Gastrocnemius medialis (tissue), 4 donors: ENCODE measurements around the gene RNF167. TPM values are rescaled to one million over a fixed set of nuclear protein-coding genes. Genes with fewer than 3 reads are reported as not detected.

ENCODE experiments used
- ATAC-seq, 2 donors: fragments of 150-250 bp; one replicate each; pipeline ENCODE4 v1.9.1; 2016
- DNase-seq, 2 donors: peaks; one replicate each; pipeline ENCODE4 v3.0.0-alpha.2; 2019
- H3K27ac ChIP-seq, 4 donors: fragments of 200-600 bp; sonication (generic); 1 replicate in 1 of 4; 2 replicates in 3 of 4; pipeline ENCODE4 v1.5.1; 2016 to 2018; ENCODE audit warnings: mild to moderate bottlenecking in 2 of 4, moderate library complexity in 1 of 4
- H3K27me3 ChIP-seq, 3 donors: fragments of 200-600 bp; sonication (generic) in 2 of 3; 1 replicate in 1 of 3; 2 replicates in 2 of 3; pipeline versions ENCODE4 v1.5.1 to v1.6.0; 2016 to 2019; ENCODE audit warnings: mild to moderate bottlenecking in 1 of 3, moderate library complexity in 1 of 3
- H3K36me3 ChIP-seq, 2 donors: fragments of 200-600 bp; sonication (generic) in 1 of 2; one replicate each; pipeline ENCODE4 v1.5.1; 2017 to 2018
- H3K4me1 ChIP-seq, 2 donors: fragments of 200-600 bp; sonication (generic) in 1 of 2; one replicate each; pipeline ENCODE4 v1.5.1; 2016 to 2017; ENCODE audit warnings: mild to moderate bottlenecking in 2 of 2
- H3K4me3 ChIP-seq, 4 donors: fragments of 200-600 bp; sonication (generic) in 3 of 4; 1 replicate in 1 of 4; 2 replicates in 3 of 4; pipeline ENCODE4 v1.5.1; 2016 to 2019; ENCODE audit warnings: mild to moderate bottlenecking in 2 of 4
- H3K9me3 ChIP-seq, 3 donors: fragments of 200-600 bp; sonication (generic) in 2 of 3; 1 replicate in 1 of 3; 2 replicates in 2 of 3; pipeline ENCODE4 v1.5.1; 2016 to 2019
- POLR2A ChIP-seq, 2 donors: fragments of 450-650 bp; IDR thresholded peaks; one replicate each; pipeline ENCODE4 v1.6.1; 2017; ENCODE audit warnings: antibody characterized with exemption in 2 of 2, mild to moderate bottlenecking in 2 of 2, moderate library complexity in 2 of 2
- in situ Hi-C, 4 donors: fragments of 200-750 bp; cut with MboI; loops; one replicate each; pipeline versions ENCODE4 v1.15.0 to v1.8.0; 2017; ENCODE audit warnings: low sequenced_read_pairs in 4 of 4
- intact Hi-C: fragments of 100-400 bp; cut with DNase I; formaldehyde crosslinking; loops from one replicate; pipeline ENCODE4 v1.15.1; 2023; ENCODE audit warnings: low total_unique reads
- total RNA-seq, 4 donors: library from RNA; depleted of rRNA; stranded (reverse); fragments of >200 nt; gene quantifications; one replicate each; pipeline versions ENCODE4 v1.1.0 to v1.2.3, GENCODE V29; 2016
- TF ChIP-seq, protein P1 (sequence below), 5 experiments: fragments of 450-650 bp in 3 of 5; fragments of 200-600 bp in 2 of 5; sonication (generic) in 2 of 5; IDR thresholded peaks in 4 of 5; conservative IDR thresholded peaks in 1 of 5; 1 replicate in 4 of 5; 2 replicates in 1 of 5; pipeline ENCODE4 v1.5.1; 2016 to 2019; ENCODE audit warnings: antibody characterized with exemption in 5 of 5, mild to moderate bottlenecking in 3 of 5, moderate library complexity in 3 of 5

The RNF167 gene
- total RNA-seq, 4 donors from 2014 or later, result 51.2 to 99.5 (median 75.2) TPM

DNA sequence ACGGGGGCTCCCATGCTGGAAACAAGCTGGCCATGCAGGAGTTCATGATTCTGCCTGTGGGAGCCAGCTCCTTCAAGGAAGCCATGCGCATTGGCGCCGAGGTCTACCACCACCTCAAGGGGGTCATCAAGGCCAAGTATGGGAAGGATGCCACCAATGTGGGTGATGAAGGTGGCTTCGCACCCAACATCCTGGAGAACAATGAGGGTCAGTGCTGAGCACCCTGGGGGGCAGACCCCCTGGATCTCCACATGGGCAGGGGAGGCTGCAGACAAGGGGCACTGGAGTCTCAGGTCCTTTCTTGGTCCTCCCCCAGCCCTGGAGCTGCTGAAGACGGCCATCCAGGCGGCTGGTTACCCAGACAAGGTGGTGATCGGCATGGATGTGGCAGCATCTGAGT lies 15.0 kb downstream of the RNF167 start:
- TF ChIP-seq, protein P1, sequence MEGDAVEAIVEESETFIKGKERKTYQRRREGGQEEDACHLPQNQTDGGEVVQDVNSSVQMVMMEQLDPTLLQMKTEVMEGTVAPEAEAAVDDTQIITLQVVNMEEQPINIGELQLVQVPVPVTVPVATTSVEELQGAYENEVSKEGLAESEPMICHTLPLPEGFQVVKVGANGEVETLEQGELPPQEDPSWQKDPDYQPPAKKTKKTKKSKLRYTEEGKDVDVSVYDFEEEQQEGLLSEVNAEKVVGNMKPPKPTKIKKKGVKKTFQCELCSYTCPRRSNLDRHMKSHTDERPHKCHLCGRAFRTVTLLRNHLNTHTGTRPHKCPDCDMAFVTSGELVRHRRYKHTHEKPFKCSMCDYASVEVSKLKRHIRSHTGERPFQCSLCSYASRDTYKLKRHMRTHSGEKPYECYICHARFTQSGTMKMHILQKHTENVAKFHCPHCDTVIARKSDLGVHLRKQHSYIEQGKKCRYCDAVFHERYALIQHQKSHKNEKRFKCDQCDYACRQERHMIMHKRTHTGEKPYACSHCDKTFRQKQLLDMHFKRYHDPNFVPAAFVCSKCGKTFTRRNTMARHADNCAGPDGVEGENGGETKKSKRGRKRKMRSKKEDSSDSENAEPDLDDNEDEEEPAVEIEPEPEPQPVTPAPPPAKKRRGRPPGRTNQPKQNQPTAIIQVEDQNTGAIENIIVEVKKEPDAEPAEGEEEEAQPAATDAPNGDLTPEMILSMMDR (IDR thresholded peaks at IDR 0.05 in 4 of 5, conservative IDR thresholded peaks at IDR 0.05 in 1 of 5), result no peak
- no peak for TF ChIP-seq POLR2A (IDR thresholded peaks at IDR 0.05)
- H3K27ac ChIP-seq, result peak overlapping the region; percentile 96 to 100 (median 98)
- peaks cover 48 to 68% of the 10 kb centered on the region in 2 donors for H3K4me1 ChIP-seq
- no peak overlapping the region for H3K4me3 ChIP-seq
- DNase-seq (no peak), ATAC-seq (no peak)
- H3K36me3 ChIP-seq, result peaks cover 0 to 18% of the 10 kb centered on the region in 2 donors
- intact Hi-C loops (no loop called here), in situ Hi-C loops (no loop called here)
- no peaks in the 10 kb centered on the region for H3K9me3 ChIP-seq
- no peaks in the 10 kb centered on the region for H3K27me3 ChIP-seq

DNA sequence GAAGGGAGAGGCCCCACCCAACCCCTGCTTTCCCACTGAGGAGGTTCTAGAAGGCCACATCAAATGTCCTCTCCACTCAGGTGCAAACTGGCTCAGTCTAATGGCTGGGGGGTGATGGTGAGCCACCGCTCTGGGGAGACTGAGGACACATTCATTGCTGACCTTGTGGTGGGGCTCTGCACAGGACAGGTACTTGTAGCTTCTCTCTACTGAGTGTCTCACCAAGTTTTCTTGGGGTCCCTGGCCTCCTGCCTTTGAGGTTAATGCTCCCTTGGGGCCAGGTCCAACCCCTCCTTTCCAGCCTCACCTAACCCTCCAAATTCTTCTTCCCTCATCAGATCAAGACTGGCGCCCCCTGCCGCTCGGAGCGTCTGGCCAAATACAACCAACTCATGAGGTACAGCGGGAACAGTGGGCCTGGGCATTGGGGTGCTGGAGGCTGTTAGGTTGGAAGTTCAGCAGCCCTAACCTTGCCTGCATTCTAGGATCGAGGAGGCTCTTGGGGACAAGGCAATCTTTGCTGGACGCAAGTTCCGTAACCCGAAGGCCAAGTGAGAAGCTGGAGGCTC lies 16.5 kb downstream of the RNF167 start:
- Histone ChIP-seq H3K27ac (peak overlapping the region; percentile 96 to 100 (median 98)), H3K27me3 (no peaks in the 10 kb centered on the region), H3K4me3 (no peak overlapping the region), H3K36me3 (peaks cover 0 to 29% of the 10 kb centered on the region in 2 donors), H3K9me3 (no peaks in the 10 kb centered on the region), H3K4me1 (peaks cover 34 to 53% of the 10 kb centered on the region in 2 donors)
- in situ Hi-C loops (no loop called here), intact Hi-C loops (no loop called here)
- ATAC-seq, result no peak
- no peak for DNase-seq
- no peak for TF ChIP-seq POLR2A (IDR thresholded peaks at IDR 0.05)
- TF ChIP-seq, protein P1 (IDR thresholded peaks at IDR 0.05 in 4 of 5, conservative IDR thresholded peaks at IDR 0.05 in 1 of 5), result peak in 2 of 5 experiments; percentile 16 to 37

DNA sequence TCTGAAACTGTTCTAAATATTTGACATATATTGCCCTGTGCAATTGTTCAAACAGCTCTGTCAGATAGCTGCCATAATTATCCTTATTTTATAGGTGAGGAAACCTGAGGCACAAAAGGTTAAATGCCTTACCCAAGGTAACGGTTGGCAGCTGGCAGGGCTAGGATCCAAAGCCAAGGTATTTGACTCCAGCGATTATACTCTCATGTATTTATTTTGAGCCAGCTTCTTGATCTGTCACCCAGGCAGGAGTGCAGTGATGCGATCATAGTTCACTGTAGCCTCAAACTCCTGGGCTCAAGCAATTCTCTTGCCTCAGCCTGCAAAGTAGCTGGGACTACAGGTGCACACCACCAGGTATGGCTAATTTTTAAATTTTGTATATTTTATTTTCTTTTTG lies 18.0 kb downstream of the RNF167 start:
- TF ChIP-seq, protein P1 (IDR thresholded peaks at IDR 0.05 in 4 of 5, conservative IDR thresholded peaks at IDR 0.05 in 1 of 5), result no peak
- no peak for TF ChIP-seq POLR2A (IDR thresholded peaks at IDR 0.05)
- H3K27ac ChIP-seq, result peak overlapping the region; percentile 45 to 100 (median 64)
- peaks cover 0 to 29% of the 10 kb centered on the region in 2 donors for H3K36me3 ChIP-seq
- peaks cover 23 to 41% of the 10 kb centered on the region in 2 donors for H3K4me1 ChIP-seq
- H3K27me3 ChIP-seq, result no peaks in the 10 kb centered on the region
- intact Hi-C loops (no loop called here), in situ Hi-C loops (no loop called here)
- no peaks in the 10 kb centered on the region for H3K9me3 ChIP-seq
- DNase-seq (peak in 1 of 2 donors; percentile 63), ATAC-seq (peak in 1 of 2 donors; percentile 57)
- no peak overlapping the region for H3K4me3 ChIP-seq

DNA sequence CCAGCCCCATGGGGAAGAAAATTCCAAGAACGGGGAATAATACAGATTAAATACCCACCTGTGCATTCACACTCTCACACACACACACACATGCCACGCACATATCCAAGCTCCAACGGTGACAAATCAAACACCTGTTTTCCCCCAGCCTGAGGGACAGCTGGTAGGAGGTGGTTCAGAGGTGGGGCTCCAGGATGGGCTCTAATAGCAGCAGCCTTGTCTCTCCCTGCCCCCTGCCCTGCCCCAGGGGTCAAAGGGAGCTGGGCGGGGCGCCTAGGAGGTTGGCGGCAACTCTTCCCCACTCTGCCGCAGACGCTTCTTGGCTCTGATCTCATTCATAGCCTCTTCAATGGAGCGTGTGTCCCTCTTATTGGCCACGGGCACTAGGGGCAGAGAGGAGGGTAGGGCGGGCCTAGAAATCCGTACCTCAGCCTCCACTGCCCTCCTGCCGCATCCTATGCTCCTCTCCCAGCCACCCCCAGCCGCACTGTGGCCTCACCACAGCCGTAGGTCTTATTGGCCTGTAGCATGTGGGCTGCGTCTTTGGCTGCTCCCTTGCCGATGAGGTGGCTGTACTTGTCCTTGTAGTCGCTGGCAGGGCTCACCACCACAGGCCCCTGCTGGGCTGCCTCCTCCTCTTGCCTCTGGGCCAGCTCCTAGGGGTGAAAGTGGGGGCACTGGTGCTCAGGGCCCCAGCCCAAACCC lies 19.3 kb downstream of the RNF167 start:
- ATAC-seq (peak in 1 of 2 donors; percentile 31), DNase-seq (no peak)
- Histone ChIP-seq H3K36me3 (peaks cover 0 to 23% of the 10 kb centered on the region in 2 donors), H3K9me3 (no peaks in the 10 kb centered on the region), H3K4me3 (no peak overlapping the region), H3K4me1 (peaks cover 10 to 29% of the 10 kb centered on the region in 2 donors), H3K27me3 (no peaks in the 10 kb centered on the region), H3K27ac (peak overlapping the region; percentile 45 to 100 (median 64))
- no peak for TF ChIP-seq POLR2A (IDR thresholded peaks at IDR 0.05)
- TF ChIP-seq, protein P1 (IDR thresholded peaks at IDR 0.05 in 4 of 5, conservative IDR thresholded peaks at IDR 0.05 in 1 of 5), result no peak
- in situ Hi-C loops, result no loop called here
- intact Hi-C loops, result no loop called here
